IMR-90 (cell line): ENCODE measurements around the gene MAPRE3. TPM values are rescaled to one million over a fixed set of nuclear protein-coding genes. Genes with fewer than 3 reads are reported as not detected.

Experiments
- ATAC-seq: fragments of 200-7000 bp; cut with Tn5 transposase; 2 replicates; pipeline ENCODE4 v1.9.1; 2020; ENCODE audit warnings: low read depth, mild to moderate bottlenecking, moderate library complexity
- BruUV-seq: library from RNA; stranded (reverse); fragments of 400-500 nt; replicated peaks from 2 replicates; lab custom pipeline; 2021; lab: Mats Ljungman, UMichigan
- CTCF ChIA-PET: fragments of 300-600 bp; formaldehyde crosslinking; extraction: SDS; loops from one replicate; lab custom pipeline; 2021; ENCODE audit warnings: antibody characterized with exemption; lab: Yijun Ruan, JAX
- POLR2A ChIA-PET: fragments of 300-600 bp; sonication (Branson Sonifier 250); formaldehyde crosslinking; loops from one replicate; lab custom pipeline; 2022; ENCODE audit warnings: antibody characterized with exemption; ENCODE audit not compliant: unreplicated experiment; lab: Charles Lee
- DNase-seq: peaks from one replicate; pipeline ENCODE4 v3.0.0; 2013
- H2AFZ ChIP-seq: replicated peaks from 2 replicates; pipeline ENCODE3; 2013; ENCODE audit warnings: low read length, mild to moderate bottlenecking; ENCODE audit not compliant: poor library complexity
- H2AK5ac ChIP-seq: 2 replicates; pipeline ENCODE4 v1.6.1; 2013; ENCODE audit warnings: low read depth, low read length, inconsistent platforms
- H2AK9ac ChIP-seq: replicated peaks from 2 replicates; pipeline ENCODE3; 2013; ENCODE audit warnings: mild to moderate bottlenecking, low read depth, low read length, moderate library complexity; ENCODE audit not compliant: poor library complexity
- H2BK120ac ChIP-seq: 2 replicates; pipeline ENCODE4 v1.6.1; 2013; ENCODE audit warnings: low read depth, low read length, inconsistent platforms
- H2BK15ac ChIP-seq: 3 replicates; pipeline ENCODE4 v1.6.1; 2013; ENCODE audit warnings: low read depth, low read length, inconsistent platforms
- H2BK20ac ChIP-seq: 2 replicates; pipeline ENCODE4 v1.6.1; 2013; ENCODE audit warnings: low read depth, mild to moderate bottlenecking, inconsistent platforms, low read length, moderate library complexity
- H2BK5ac ChIP-seq: 2 replicates; pipeline ENCODE4 v1.6.1; 2013; ENCODE audit warnings: mild to moderate bottlenecking, low read depth, low read length, inconsistent platforms; ENCODE audit not compliant: poor library complexity, severe bottlenecking
- H3K14ac ChIP-seq: replicated peaks from 2 replicates; pipeline ENCODE4 v1.6.1; 2013; ENCODE audit warnings: low read depth, low read length, inconsistent platforms
- H3K18ac ChIP-seq: 2 replicates; pipeline ENCODE4 v1.6.1; 2013; ENCODE audit warnings: low read depth, low read length, control low read depth
- H3K23ac ChIP-seq: 2 replicates; pipeline ENCODE4 v1.6.1; 2013; ENCODE audit warnings: low read depth, low read length, inconsistent platforms
- H3K27ac ChIP-seq: 2 replicates; pipeline ENCODE4 v1.5.1; 2013; ENCODE audit warnings: mild to moderate bottlenecking, control low read depth, low read length; ENCODE audit not compliant: insufficient read depth
- H3K27me3 ChIP-seq: 2 replicates; pipeline ENCODE4 v1.6.1; 2013; ENCODE audit warnings: low read length; ENCODE audit not compliant: control insufficient read depth, insufficient read depth
- H3K36me3 ChIP-seq: 2 replicates; pipeline ENCODE4 v1.6.1; 2013; ENCODE audit warnings: low read length, mixed read lengths; ENCODE audit not compliant: control insufficient read depth, insufficient read depth
- H3K4ac ChIP-seq: 2 replicates; pipeline ENCODE4 v1.6.1; 2013; ENCODE audit warnings: low read depth, low read length, inconsistent platforms
- H3K4me1 ChIP-seq: 2 replicates; pipeline ENCODE4 v1.6.1; 2013; ENCODE audit warnings: low read length, mixed read lengths; ENCODE audit not compliant: control insufficient read depth, insufficient read depth
- H3K4me2 ChIP-seq: 2 replicates; pipeline ENCODE4 v1.6.1; 2013; ENCODE audit warnings: low read depth, mild to moderate bottlenecking, control low read depth, low read length, moderate library complexity
- H3K4me3 ChIP-seq: 2 replicates; pipeline ENCODE4 v1.5.1; 2013; ENCODE audit warnings: low read depth, mild to moderate bottlenecking, control low read depth, low read length, moderate library complexity; ENCODE audit not compliant: insufficient read depth
- H3K56ac ChIP-seq: 2 replicates; pipeline ENCODE4 v1.6.1; 2013; ENCODE audit warnings: low read length, inconsistent platforms; ENCODE audit not compliant: insufficient read depth; ENCODE audit errors: extremely low read depth
- H3K79me1 ChIP-seq, 2 experiments: 2 replicates each; pipeline ENCODE4 v1.6.1; 2013; ENCODE audit warnings: low read length in 2 of 2, inconsistent platforms in 1 of 2, low read depth in 1 of 2
- H3K9ac ChIP-seq: 2 replicates; pipeline ENCODE4 v1.6.1; 2013; ENCODE audit warnings: low read depth, low read length, control low read depth
- H3K9me1 ChIP-seq: 2 replicates; pipeline ENCODE4 v1.6.1; 2013; ENCODE audit warnings: low read length, inconsistent platforms; ENCODE audit not compliant: insufficient read depth
- H3K9me3 ChIP-seq: 2 replicates; pipeline ENCODE4 v1.6.1; 2013; ENCODE audit warnings: low read length; ENCODE audit not compliant: control insufficient read depth, insufficient read depth
- H4K20me1 ChIP-seq: 2 replicates; pipeline ENCODE4 v1.6.1; 2013; ENCODE audit warnings: low read length, inconsistent platforms; ENCODE audit not compliant: insufficient read depth
- H4K5ac ChIP-seq: 2 replicates; pipeline ENCODE4 v1.6.1; 2013; ENCODE audit warnings: mild to moderate bottlenecking, low read depth, low read length, control low read depth
- H4K8ac ChIP-seq, 2 experiments: 2 replicates each; pipeline ENCODE4 v1.6.1; 2013; ENCODE audit warnings: low read depth in 2 of 2, low read length in 2 of 2, control low read depth in 1 of 2, inconsistent platforms in 1 of 2
- H4K91ac ChIP-seq: 2 replicates; pipeline ENCODE4 v1.6.1; 2013; ENCODE audit warnings: low read depth, low read length, inconsistent platforms; ENCODE audit not compliant: insufficient read depth
- CEBPB ChIP-seq: IDR thresholded peaks from 2 replicates; pipeline ENCODE4 v1.6.1; 2012; ENCODE audit warnings: low read depth, low read length, improper control_type of control experiment
- CHD1 ChIP-seq: IDR thresholded peaks from 2 replicates; pipeline ENCODE4 v1.6.1; 2012; ENCODE audit warnings: low read depth, low read length, improper control_type of control experiment
- FOS ChIP-seq: fragments of 150-350 bp; IDR thresholded peaks from 2 replicates; pipeline ENCODE4 v1.6.1; 2016; ENCODE audit warnings: low read depth, low read length
- MXI1 ChIP-seq: IDR thresholded peaks from 2 replicates; pipeline ENCODE4 v1.6.1; 2012; ENCODE audit warnings: low read depth, mild to moderate bottlenecking, low read length, moderate library complexity, borderline replicate concordance
- NFE2L2 ChIP-seq: fragments of 150-350 bp; IDR thresholded peaks from 2 replicates; pipeline ENCODE4 v1.6.1; 2016; ENCODE audit warnings: low read depth, mild to moderate bottlenecking, low read length
- RCOR1 ChIP-seq: IDR thresholded peaks from 2 replicates; pipeline ENCODE4 v1.6.1; 2012; ENCODE audit warnings: mild to moderate bottlenecking, low read length, improper control_type of control experiment; ENCODE audit not compliant: insufficient replicate concordance
- RFX5 ChIP-seq: IDR thresholded peaks from 2 replicates; pipeline ENCODE4 v1.8.0; 2012; ENCODE audit warnings: low read depth, mild to moderate bottlenecking, low read length, moderate library complexity
- WGBS, 2 experiments: methylation state at CpG; one replicate each; pipeline versions ENCODE4 v1.1.5 to v1.1.7; 2013; ENCODE audit warnings: missing lambda C conversion rate in 2 of 2; ENCODE audit not compliant: insufficient read length in 1 of 2; ENCODE audit errors: extremely low coverage in 2 of 2; 5-methylcytosine and 5-hydroxymethylcytosine counted together
- dilution Hi-C: fragments of 300-500 bp; cut with HindIII; formaldehyde crosslinking; loops from one replicate; pipeline ENCODE4 v1.14.3; 2018; ENCODE audit warnings: low sequenced_read_pairs; ENCODE audit not compliant: unreplicated experiment
- in situ Hi-C: fragments of 300-500 bp; cut with MboI; formaldehyde crosslinking; loops from 3 replicates; pipeline ENCODE4 v1.14.3; 2019; ENCODE audit warnings: low sequenced_read_pairs, inconsistent platforms, mixed read lengths
- intact Hi-C: fragments of 100-400 bp; cut with micrococcal nuclease; formaldehyde crosslinking; loops from 2 replicates; pipeline ENCODE4 v1.10.0; 2022
- polyA plus RNA-seq, 3 experiments: library from polyadenylated mRNA; depleted of rRNA; stranded (reverse); fragments of >200 nt; gene quantifications; 2 replicates each; pipeline ENCODE4 v1.2.3, GENCODE V29; 2012; ENCODE audit warnings: low replicate concordance in 1 of 3
- total RNA-seq: library from RNA; depleted of rRNA; stranded (reverse); fragments of >200 nt; gene quantifications from 2 replicates; pipeline ENCODE4 v1.2.3, GENCODE V29; 2012
- TF ChIP-seq, protein P1 (sequence below): conservative IDR thresholded peaks from 2 replicates; pipeline ENCODE4 v1.5.1; 2012; ENCODE audit warnings: mild to moderate bottlenecking, low read depth, low read length, improper control_type of control experiment

The MAPRE3 gene
- total and polyA plus RNA-seq, 2 of the 4 experiments (the other 2 are of a cell fraction) = 1.8 to 20.3 TPM

DNA sequence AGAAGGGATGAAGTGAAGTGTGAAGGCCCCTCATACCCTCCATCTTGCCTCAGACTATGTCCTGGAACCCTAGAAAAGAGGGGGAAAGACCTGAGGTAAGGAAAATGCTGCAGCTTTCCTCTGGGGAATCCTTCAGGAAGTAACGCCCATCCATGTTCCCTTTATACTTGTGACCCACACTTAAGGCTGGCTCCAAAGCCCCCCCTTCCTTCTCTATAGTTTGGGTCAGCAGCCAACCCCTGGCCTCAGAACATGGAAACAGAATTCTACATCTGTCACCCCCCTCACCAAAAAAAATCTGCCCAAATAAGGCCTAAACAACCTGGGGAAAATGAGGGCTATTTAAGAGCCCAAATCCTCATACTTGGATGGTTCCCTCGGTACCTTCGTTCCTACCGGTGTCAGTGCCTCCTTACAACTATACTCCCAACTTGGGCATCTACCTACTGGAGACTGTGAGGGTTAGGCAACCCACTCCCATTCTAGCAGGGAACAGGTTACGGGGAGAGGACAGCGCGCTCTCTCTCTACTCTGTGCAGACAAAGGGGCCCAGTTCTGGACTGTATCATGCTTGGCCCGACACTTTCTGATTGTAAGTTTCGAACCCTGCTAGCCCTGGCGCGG lies 100.3 kb downstream of the MAPRE3 start:
- peaks cover 30% of the 10 kb centered on the region for H3K36me3 ChIP-seq
- ChIA-PET POLR2A (interaction anchor here (0.8 kb wide), 1 partner anchor 10 kb away, joined by 3 read pairs; no protein-coding TSS in a partner anchor), CTCF (no interaction called here)
- TF ChIP-seq CEBPB (no peak), FOS (no peak), CHD1 (0 out of 2 replicates have a peak, but pooled peaks have one; percentile 25), MXI1 (no peak), RFX5 (no peak), NFE2L2 (no peak), RCOR1 (no peak)
- TF ChIP-seq, protein P1, sequence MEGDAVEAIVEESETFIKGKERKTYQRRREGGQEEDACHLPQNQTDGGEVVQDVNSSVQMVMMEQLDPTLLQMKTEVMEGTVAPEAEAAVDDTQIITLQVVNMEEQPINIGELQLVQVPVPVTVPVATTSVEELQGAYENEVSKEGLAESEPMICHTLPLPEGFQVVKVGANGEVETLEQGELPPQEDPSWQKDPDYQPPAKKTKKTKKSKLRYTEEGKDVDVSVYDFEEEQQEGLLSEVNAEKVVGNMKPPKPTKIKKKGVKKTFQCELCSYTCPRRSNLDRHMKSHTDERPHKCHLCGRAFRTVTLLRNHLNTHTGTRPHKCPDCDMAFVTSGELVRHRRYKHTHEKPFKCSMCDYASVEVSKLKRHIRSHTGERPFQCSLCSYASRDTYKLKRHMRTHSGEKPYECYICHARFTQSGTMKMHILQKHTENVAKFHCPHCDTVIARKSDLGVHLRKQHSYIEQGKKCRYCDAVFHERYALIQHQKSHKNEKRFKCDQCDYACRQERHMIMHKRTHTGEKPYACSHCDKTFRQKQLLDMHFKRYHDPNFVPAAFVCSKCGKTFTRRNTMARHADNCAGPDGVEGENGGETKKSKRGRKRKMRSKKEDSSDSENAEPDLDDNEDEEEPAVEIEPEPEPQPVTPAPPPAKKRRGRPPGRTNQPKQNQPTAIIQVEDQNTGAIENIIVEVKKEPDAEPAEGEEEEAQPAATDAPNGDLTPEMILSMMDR = no peak
- H3K4me3 ChIP-seq = peak overlapping the region; percentile 86
- H3K27me3 ChIP-seq = no peaks in the 10 kb centered on the region
- intact Hi-C loops = loop anchor here (2.0 to 5.0 kb wide), 2 partner anchors 20 to 108 kb away; partner anchors contain the start of gene AGBL5
- H2BK120ac ChIP-seq = peak overlapping the region; percentile 64
- WGBS, 2 experiments = 3% methylated on average over 6 of the region's 11 CpGs; no CpG with 5 or more reads in 1 of the 2 experiments
- peak overlapping the region; percentile 99 for H3K9ac ChIP-seq
- H4K5ac ChIP-seq = peak overlapping the region; percentile 89
- H3K4ac ChIP-seq = peak overlapping the region; percentile 99
- H3K27ac ChIP-seq = peak overlapping the region; percentile 97
- DNase-seq (no peak), ATAC-seq (0 out of 2 replicates have a peak, but pooled peaks have one; percentile 0)
- peak overlapping the region; percentile 98 for H2AK9ac ChIP-seq
- H2AFZ ChIP-seq = peak overlapping the region; percentile 83
- H3K4me2 ChIP-seq = peak overlapping the region; percentile 99
- H2BK20ac ChIP-seq = no peak overlapping the region
- H3K18ac ChIP-seq = peak overlapping the region; percentile 52
- peak overlapping the region; percentile 88 to 96 for H4K8ac ChIP-seq
- peak overlapping the region; percentile 99 for H2AK5ac ChIP-seq
- dilution Hi-C loops = no loop called here
- peaks cover 34% of the 10 kb centered on the region for H3K4me1 ChIP-seq
- peaks cover 36 to 51% of the 10 kb centered on the region in 2 experiments for H3K79me1 ChIP-seq
- in situ Hi-C loops = no loop called here
- BruUV-seq = TSS peak; percentile 66
- no peaks in the 10 kb centered on the region for H3K9me3 ChIP-seq
- H4K91ac ChIP-seq = peak overlapping the region; percentile 76
- H3K14ac ChIP-seq = peak overlapping the region; percentile 100
- peaks cover 27% of the 10 kb centered on the region for H3K9me1 ChIP-seq
- peaks cover 20% of the 10 kb centered on the region for H4K20me1 ChIP-seq
- peak overlapping the region; percentile 90 for H3K56ac ChIP-seq
- H3K23ac ChIP-seq = peak overlapping the region; percentile 100
- peak overlapping the region; percentile 83 for H2BK5ac ChIP-seq
- H2BK15ac ChIP-seq = no peak overlapping the region; the same call in 2 of the 3 replicates
